NOMO-1 treated with dmso at 0.1 percent for 144 hours (cell line): Measurements from ENCODE around the gene C1QL1.

ENCODE experiments used
- DNase-seq: peaks from one replicate; lab custom pipeline; 2025; ENCODE audit not compliant: unreplicated experiment; lab: John Stamatoyannopoulos, UW

C1QL1 gene

DNA sequence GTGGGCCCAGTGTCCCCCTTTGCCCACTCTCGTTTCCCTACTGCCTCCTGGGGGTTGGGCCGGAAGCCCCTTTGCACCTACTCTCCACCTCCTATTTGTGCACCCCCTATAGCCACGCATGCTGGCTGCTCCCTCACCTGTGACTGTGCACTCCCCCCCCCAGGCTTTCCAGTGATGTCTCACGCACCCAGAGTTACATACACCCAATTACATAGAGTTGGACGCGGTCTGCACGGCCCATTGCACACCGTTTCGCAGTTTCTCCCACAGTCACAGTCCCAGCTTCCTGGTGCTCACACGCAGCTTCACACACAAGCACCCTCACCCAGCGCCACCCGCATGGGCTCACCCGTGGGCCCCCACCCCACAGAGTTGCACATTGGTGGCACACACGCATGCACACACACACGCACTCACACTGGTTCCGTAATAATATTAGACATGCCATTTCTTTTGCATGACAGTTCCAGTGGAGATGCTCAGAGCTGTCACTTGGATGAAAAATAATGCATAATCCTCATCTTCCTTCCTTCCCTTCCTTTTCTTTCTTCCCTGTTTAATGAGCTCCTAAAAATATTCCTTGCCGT, 21.5 kb upstream of the C1QL1 start:
- no peak for DNase-seq

DNA sequence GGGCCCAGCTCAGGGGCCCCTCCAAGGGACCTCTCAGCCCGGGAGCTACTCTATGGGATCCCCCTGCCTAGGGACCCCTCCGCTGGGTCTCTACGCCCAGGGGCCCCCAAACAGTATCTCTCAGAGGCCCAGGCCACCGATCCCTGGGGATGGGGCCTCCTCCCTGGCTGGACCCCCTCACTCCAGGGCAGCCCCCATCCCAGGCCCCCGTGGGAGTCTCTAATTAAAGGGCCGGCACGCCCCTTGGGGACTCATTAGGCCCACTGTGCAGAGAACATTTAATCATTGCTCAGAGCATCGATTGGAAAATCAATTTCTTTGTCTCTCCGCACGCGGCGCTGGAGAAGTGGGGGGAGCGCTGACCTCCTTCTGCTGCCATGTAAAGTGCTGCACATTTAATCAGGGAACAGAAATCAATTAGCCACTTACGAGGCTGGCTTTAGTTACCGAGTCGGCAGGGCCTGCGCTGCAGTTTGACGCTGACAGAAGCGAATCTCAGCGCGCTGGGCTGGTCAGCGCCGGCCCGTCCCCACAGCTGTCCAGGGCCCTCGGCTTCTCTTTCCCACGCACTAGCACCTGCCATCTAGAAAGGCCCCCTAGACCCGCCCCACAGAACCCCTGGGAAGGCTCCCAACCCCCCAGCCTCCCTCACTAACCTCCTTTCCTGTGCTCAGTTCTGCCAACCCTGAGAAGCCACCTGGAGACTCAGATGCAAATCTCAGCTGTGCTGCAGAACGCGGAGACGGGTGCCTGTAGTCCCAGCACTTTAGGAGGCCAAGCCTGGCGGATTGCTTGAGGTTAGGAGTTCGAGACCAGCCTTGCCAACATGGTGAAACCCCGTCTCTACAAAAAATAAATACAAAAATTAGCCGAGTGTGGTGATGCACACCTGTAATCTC, 20.2 kb upstream of the C1QL1 start:
- DNase-seq: no peak

GRCh38 chr17:44983563-44983962, 15.5 kb upstream of the C1QL1 start:
- DNase-seq: no peak

GRCh38 chr17:44982113-44982702, 14.1 kb upstream of the C1QL1 start:
- no peak for DNase-seq

DNA sequence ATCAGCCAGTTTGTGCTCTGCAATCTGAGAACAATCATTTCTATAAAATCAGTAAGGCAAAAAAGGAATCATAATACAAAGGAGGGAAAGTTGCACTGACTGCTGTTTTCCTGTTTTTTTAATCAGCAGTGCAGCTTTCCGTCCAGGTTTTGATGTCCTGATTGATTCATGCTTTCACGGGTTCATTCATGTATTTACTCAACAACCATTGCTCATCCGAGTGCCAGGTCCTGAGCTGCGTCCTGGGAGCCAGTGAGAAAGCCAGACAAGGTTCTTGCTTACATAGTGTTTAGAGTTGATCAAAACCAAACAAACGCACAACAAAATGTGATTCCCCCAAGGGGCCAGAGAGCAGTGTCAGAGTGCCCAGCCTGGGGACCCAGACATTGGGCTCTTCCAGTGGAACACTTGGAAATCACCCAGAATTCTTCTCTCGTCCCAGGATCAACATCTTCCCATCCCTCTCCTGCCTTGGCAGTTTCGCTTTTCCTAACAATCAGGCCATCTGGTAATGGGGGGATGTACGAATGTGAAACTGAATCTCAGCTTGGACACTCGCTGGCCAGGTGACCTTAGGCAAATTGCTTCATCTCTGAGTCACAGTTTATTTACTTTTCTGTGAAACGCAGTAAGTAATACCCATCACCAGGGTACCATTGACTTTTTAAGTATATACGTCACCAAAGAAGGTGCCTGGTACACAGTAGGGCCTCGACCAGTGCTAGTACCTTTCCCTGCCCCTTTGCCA, 13.3 kb upstream of the C1QL1 start:
- no peak for DNase-seq

DNA sequence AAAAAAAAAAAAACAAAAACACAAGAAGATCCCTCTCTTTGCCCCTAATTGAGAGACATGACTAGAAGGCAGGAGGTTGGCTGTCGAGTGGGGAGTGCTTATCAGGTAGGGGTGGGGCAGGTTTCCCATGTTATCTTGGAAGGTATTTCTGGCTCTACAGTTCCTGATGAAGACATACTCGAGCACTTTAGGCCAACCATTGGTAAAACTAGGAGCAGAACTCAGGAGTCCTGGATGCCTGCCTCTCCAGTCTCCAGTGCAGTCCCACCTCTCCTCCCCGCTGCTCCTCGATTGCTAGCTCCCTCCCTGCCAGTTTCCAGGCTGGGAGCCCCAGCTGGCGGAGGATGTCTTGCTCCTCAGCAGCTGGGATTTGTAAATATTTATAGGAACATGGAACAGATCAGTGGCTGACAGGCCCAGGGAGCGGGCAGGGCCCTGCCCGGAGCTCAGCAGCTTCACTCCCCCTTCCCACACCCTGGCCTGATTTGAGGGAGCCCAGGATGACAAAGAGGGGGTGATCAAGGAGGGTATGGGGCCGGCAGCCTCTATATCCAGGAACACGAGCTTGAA, 11.4 kb upstream of the C1QL1 start:
- DNase-seq: no peak

- no peak for DNase-seq
Observed at GRCh38 chr17:44978807-44979206, 10.7 kb upstream of the C1QL1 start.

- DNase-seq: no peak
Observed at GRCh38 chr17:44977814-44978550, 9.9 kb upstream of the C1QL1 start.

- DNase-seq: no peak
Observed at GRCh38 chr17:44977065-44977464, 9.0 kb upstream of the C1QL1 start.

GRCh38 chr17:44976206-44976605, 8.1 kb upstream of the C1QL1 start:
- DNase-seq: no peak

- DNase-seq: no peak
Observed at GRCh38 chr17:44972953-44973352, 4.8 kb upstream of the C1QL1 start.

GRCh38 chr17:44971776-44972483, 3.8 kb upstream of the C1QL1 start:
- no peak for DNase-seq

DNA sequence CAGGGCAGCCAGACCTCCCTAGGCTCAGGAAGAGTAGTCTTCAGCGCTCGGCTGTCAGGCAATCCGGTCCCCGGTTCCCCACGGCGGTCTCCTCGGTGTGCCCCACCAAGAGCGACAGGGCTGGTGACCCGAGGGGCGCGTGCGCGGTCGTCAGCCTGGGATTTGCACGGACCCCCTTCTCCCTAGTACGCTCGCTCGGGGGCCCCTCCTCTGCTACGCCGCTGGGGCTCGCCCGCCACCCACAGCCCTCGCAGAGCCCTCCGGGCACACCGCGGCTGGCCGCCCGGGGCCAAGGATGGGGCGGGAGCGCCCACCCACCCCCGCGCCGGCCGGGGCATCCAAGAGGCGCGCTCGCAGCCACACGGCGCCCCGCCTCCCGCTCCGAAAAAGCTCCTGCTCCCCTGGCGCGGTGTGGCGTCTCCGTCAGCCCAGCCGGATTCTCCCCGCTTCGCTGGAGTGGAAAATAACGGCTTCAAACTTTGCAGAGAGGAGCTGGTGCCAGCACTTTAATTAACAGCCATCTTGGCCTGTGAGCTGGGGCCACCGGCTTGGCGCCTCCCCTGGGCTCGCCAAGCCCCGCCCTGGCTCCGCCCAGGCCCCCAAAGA, 2.1 kb upstream of the C1QL1 start:
- DNase-seq: no peak

GRCh38 chr17:44969144-44969780, 1.2 kb upstream of the C1QL1 start:
- DNase-seq: no peak

GRCh38 chr17:44967907-44968224, 237 bp downstream of the C1QL1 start:
- DNase-seq: no peak

- no peak for DNase-seq
Observed at GRCh38 chr17:44967026-44967906, 837 bp downstream of the C1QL1 start.

DNA sequence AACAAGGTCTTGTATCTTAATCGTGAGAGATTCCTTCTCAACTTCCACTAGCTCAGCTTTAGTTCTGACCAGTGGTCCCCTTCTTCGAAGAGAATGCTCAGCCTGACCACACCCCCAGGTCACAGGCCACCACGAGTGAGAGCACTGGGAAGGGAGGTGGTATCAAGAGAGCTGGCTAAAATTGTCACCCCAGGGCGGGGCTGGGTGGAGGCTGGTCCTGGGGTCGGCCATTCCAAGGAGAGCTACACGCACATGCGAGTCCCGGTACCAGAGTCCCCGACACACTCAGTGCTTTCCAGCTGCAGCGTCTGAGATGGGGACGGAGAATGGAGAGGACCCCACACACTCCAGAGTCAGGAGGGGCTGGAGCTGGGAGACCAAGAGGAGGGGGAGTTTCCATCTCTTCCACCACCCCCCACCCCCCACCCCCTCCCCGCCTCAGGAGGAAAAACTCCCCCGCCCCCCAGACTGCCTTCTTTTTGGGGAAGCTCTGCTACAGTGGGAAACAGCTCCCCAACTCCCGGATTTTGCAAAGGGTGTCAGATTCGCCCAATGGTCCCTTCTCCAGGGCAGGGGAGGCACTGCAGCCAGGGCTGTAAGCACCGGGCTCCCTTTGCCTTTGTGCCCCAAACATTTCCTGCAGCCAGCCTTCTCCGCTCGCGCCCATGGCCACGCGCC, 1.6 kb downstream of the C1QL1 start:
- no peak for DNase-seq
